Measurements from ENCODE around the gene SVBP. TPM values are rescaled to one million over a fixed set of nuclear protein-coding genes. Genes with fewer than 3 reads are reported as not detected.

The SVBP gene
- total RNA-seq, 1 experiment from 2014 or later = 41.3 TPM

GRCh38 chr1:42866549-42866948 lies 49.4 kb upstream of the SVBP start:
- H4K8ac ChIP-seq (replicated peaks; ENCODE audit: insufficient read length, low read depth, low read length) = no peak overlapping the region
- no peaks in the 10 kb centered on the region for H3K79me2 ChIP-seq (ENCODE audit: insufficient read depth, low read length)
- no peak overlapping the region for H3K9ac ChIP-seq (ENCODE audit: extremely low read depth, insufficient read length, low read length)
- no peak overlapping the region for H2BK15ac ChIP-seq (ENCODE audit: low read depth, low read length)
- H3K18ac ChIP-seq (ENCODE audit: insufficient read length, low read depth, low read length) = no peak overlapping the region
- H3K4me2 ChIP-seq (ENCODE audit: insufficient read depth, insufficient read length, low read length) = no peak overlapping the region
- H4K20me1 ChIP-seq (ENCODE audit: control insufficient read depth, insufficient read depth, insufficient read length) = no peaks in the 10 kb centered on the region
- Mint-ChIP-seq H3K27ac (no peak overlapping the region), H3K36me3 (ENCODE audit: insufficient read depth in 1 of 3, low read depth in 3 of 3) (peaks cover 0 to 2% (median 0%) of the 10 kb centered on the region in 3 experiments; a peak in 1 of 7 replicates), H3K9me3 (peaks cover 3 to 7% of the 10 kb centered on the region in 2 experiments; a peak in 4 of 5 replicates), H3K4me1 (no peaks in the 10 kb centered on the region), H3K27me3 (ENCODE audit: low read depth) (peaks cover 12% of the 10 kb centered on the region), H3K4me3 (no peak overlapping the region)
- no peak overlapping the region for H3T11ph ChIP-seq (ENCODE audit: low read length)
- no peak overlapping the region for H2AFZ ChIP-seq (ENCODE audit: low read length)
- no peak overlapping the region for H3K23ac ChIP-seq (ENCODE audit: insufficient read length, low read depth, low read length)
- no peak for DNase-seq
- H3K4me1 ChIP-seq (ENCODE audit: insufficient read depth, low read length) = no peaks in the 10 kb centered on the region
- H4K5ac ChIP-seq (ENCODE audit: insufficient read length, low read depth, low read length) = no peak overlapping the region
- no peak overlapping the region for H2BK12ac ChIP-seq (ENCODE audit: insufficient read length, low read depth, low read length)
- H3K79me1 ChIP-seq (ENCODE audit: insufficient read depth, low read depth, low read length, poor library complexity, severe bottlenecking) = no peaks in the 10 kb centered on the region
- H3K56ac ChIP-seq (ENCODE audit: insufficient read length, low read depth, low read length) = no peak overlapping the region
- no peak for TF ChIP-seq CTCF (conservative IDR thresholded peaks at IDR 0.05)
- H3K14ac ChIP-seq (ENCODE audit: insufficient read depth, low read length) = no peak overlapping the region
- no peak overlapping the region for H2BK5ac ChIP-seq (ENCODE audit: insufficient read length, low read length)
- H2BK20ac ChIP-seq (ENCODE audit: low read depth, low read length, poor library complexity, severe bottlenecking) = no peak overlapping the region
- no peak overlapping the region for H2AK5ac ChIP-seq (ENCODE audit: insufficient read length, low read length)
- no peaks in the 10 kb centered on the region for H3K23me2 ChIP-seq (ENCODE audit: insufficient read length, low read depth, low read length, poor library complexity, severe bottlenecking)
- H3K9me3 ChIP-seq (ENCODE audit: control insufficient read depth, low read depth, low read length) = no peaks in the 10 kb centered on the region
- WGBS (ENCODE audit: extremely low coverage, insufficient read length, low lambda C conversion rate) = no CpG with 5 or more reads among the region's 5 CpGs
- no peak overlapping the region for H3K27ac ChIP-seq (ENCODE audit: insufficient read length, low read depth, low read length)
- H3K4ac ChIP-seq (ENCODE audit: low read depth, low read length) = no peak overlapping the region
- H2BK120ac ChIP-seq (ENCODE audit: low read depth, low read length, poor library complexity, severe bottlenecking) = no peak overlapping the region
- no peak overlapping the region for H4K91ac ChIP-seq (ENCODE audit: insufficient read length, low read depth, low read length)
- H3K27me3 ChIP-seq (ENCODE audit: insufficient read depth, low read length) = no peaks in the 10 kb centered on the region
